A673 (cell line): ENCODE data around the gene APCDD1L. TPM values are rescaled to one million over a fixed set of nuclear protein-coding genes. Genes with fewer than 3 reads are reported as not detected.

Experiments used
- BruUV-seq: library from RNA; stranded (reverse); fragments of 400-500 nt; replicated peaks from 2 replicates; lab custom pipeline; 2021; lab: Mats Ljungman, UMichigan
- CTCF ChIA-PET: fragments of 300-600 bp; sonication (Branson Sonifier 250); formaldehyde crosslinking; loops from one replicate; lab custom pipeline; 2022; ENCODE audit warnings: antibody characterized with exemption; lab: Charles Lee
- POLR2A ChIA-PET: fragments of 300-600 bp; sonication (Branson Sonifier 250); formaldehyde crosslinking; loops from one replicate; lab custom pipeline; 2022; ENCODE audit warnings: antibody characterized with exemption; ENCODE audit not compliant: low non-redundant PET; lab: Charles Lee
- DNase-seq: peaks from one replicate; pipeline ENCODE4 v3.0.0-alpha.2; 2015; ENCODE audit warnings: low spot score
- H3K27ac ChIP-seq: fragments of 200-600 bp; sonication (generic); 2 replicates; pipeline ENCODE4 v1.5.1; 2016; ENCODE audit warnings: mixed run types, low read depth, mild to moderate bottlenecking, mixed read lengths, antibody characterized with exemption, low read length; ENCODE audit not compliant: poor library complexity, severe bottlenecking
- H3K27me3 ChIP-seq: fragments of 200-600 bp; sonication (generic); replicated peaks from 2 replicates; pipeline ENCODE4 v1.6.1; 2017; ENCODE audit warnings: mixed run types, low read depth, mild to moderate bottlenecking, mixed read lengths, antibody characterized with exemption, low read length; ENCODE audit not compliant: insufficient read depth, poor library complexity
- H3K36me3 ChIP-seq: fragments of 200-600 bp; sonication (generic); 2 replicates; pipeline ENCODE4 v1.6.1; 2016; ENCODE audit warnings: mixed run types, mild to moderate bottlenecking, mixed read lengths, antibody characterized with exemption, low read length; ENCODE audit not compliant: insufficient read depth, poor library complexity, severe bottlenecking
- H3K4me1 ChIP-seq: fragments of 200-600 bp; sonication (generic); 2 replicates; pipeline ENCODE4 v1.6.1; 2017; ENCODE audit warnings: mixed run types, mild to moderate bottlenecking, mixed read lengths, antibody characterized with exemption, low read length; ENCODE audit not compliant: insufficient read depth, poor library complexity, severe bottlenecking
- H3K4me3 ChIP-seq: fragments of 200-600 bp; sonication (generic); 2 replicates; pipeline ENCODE4 v1.5.1; 2016; ENCODE audit warnings: low read depth, mixed run types, mild to moderate bottlenecking, mixed read lengths, low read length; ENCODE audit not compliant: poor library complexity, severe bottlenecking
- H3K9me3 ChIP-seq: fragments of 200-600 bp; sonication (generic); 2 replicates; pipeline ENCODE4 v1.6.1; 2016; ENCODE audit warnings: mixed run types, low read depth, mild to moderate bottlenecking, mixed read lengths, antibody characterized with exemption, low read length; ENCODE audit not compliant: poor library complexity, severe bottlenecking
- EZH2 ChIP-seq: fragments of 200-600 bp; sonication (generic); IDR thresholded peaks from 2 replicates; pipeline ENCODE4 v1.6.1; 2017; ENCODE audit warnings: borderline replicate concordance, low read depth, mild to moderate bottlenecking, mixed read lengths, antibody characterized with exemption, low read length; ENCODE audit not compliant: poor library complexity, severe bottlenecking
- intact Hi-C: fragments of 100-400 bp; cut with micrococcal nuclease; formaldehyde crosslinking; loops from one replicate; pipeline ENCODE4 v1.10.0; 2022; ENCODE audit not compliant: unreplicated experiment
- total RNA-seq: library from RNA; stranded (reverse); gene quantifications from 2 replicates; pipeline ENCODE4 v1.2.3, GENCODE V29; 2021
- TF ChIP-seq, protein P1 (sequence below): fragments of 300-800, 200-600 bp; sonication (generic); conservative IDR thresholded peaks from 2 replicates; pipeline ENCODE4 v1.5.1; 2017; ENCODE audit warnings: low read depth, mild to moderate bottlenecking, antibody characterized with exemption, low read length, moderate library complexity, mixed read lengths

APCDD1L gene
- total RNA-seq, 1 experiment from 2014 or later, result not detected

- DNase-seq, result no peak
- no peak for TF ChIP-seq EZH2
- TF ChIP-seq, protein P1, sequence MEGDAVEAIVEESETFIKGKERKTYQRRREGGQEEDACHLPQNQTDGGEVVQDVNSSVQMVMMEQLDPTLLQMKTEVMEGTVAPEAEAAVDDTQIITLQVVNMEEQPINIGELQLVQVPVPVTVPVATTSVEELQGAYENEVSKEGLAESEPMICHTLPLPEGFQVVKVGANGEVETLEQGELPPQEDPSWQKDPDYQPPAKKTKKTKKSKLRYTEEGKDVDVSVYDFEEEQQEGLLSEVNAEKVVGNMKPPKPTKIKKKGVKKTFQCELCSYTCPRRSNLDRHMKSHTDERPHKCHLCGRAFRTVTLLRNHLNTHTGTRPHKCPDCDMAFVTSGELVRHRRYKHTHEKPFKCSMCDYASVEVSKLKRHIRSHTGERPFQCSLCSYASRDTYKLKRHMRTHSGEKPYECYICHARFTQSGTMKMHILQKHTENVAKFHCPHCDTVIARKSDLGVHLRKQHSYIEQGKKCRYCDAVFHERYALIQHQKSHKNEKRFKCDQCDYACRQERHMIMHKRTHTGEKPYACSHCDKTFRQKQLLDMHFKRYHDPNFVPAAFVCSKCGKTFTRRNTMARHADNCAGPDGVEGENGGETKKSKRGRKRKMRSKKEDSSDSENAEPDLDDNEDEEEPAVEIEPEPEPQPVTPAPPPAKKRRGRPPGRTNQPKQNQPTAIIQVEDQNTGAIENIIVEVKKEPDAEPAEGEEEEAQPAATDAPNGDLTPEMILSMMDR, result no peak
- intact Hi-C loops, result no loop called here
- H3K4me3 ChIP-seq, result no peak overlapping the region
- BruUV-seq, result no TSS peak
- H3K9me3 ChIP-seq, result no peaks in the 10 kb centered on the region
- H3K4me1 ChIP-seq, result peaks cover 3% of the 10 kb centered on the region
- H3K27me3 ChIP-seq, result no peaks in the 10 kb centered on the region
- H3K27ac ChIP-seq, result no peak overlapping the region
- ChIA-PET CTCF (no interaction called here), POLR2A (no interaction called here)
- H3K36me3 ChIP-seq, result no peaks in the 10 kb centered on the region
Observed at GRCh38 chr20:58558486-58559367, 43.5 kb upstream of the APCDD1L start.

DNA sequence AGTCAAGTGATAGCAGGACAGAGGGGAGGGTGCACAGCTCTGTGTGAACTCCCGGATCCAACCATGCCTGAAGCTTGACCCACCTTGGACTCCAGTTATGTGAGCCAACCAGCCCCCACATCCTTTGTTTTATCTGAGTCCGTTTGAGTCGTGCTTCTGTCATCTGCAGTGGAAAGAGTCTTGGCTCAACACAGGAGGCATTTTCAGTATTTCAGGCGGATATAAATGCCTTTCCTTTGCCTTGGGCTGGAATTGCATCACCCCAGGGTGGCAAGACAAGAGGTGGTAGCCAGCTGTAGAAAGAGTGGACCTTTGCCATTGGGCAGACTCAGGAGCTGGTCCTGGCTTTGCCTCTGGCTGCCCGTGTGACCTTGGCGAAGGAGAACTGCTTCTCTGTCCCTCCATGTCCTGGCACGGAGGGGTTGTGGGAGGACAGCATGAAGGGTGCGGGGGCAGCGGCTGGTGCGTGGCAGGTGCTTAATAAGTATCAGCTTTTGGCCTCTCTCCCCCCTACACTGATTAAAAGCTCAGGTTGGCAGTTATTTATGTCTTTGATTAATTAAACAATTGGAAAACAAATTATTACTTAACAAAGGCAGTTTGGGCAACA lies 42.6 kb upstream of the APCDD1L start:
- peaks cover 4% of the 10 kb centered on the region for H3K4me1 ChIP-seq
- no peaks in the 10 kb centered on the region for H3K27me3 ChIP-seq
- TF ChIP-seq, protein P1, result no peak
- TF ChIP-seq EZH2, result no peak
- intact Hi-C loops, result no loop called here
- no peaks in the 10 kb centered on the region for H3K36me3 ChIP-seq
- no peaks in the 10 kb centered on the region for H3K9me3 ChIP-seq
- ChIA-PET POLR2A (no interaction called here), CTCF (no interaction called here)
- no TSS peak for BruUV-seq
- no peak overlapping the region for H3K27ac ChIP-seq
- no peak overlapping the region for H3K4me3 ChIP-seq
- DNase-seq, result no peak

GRCh38 chr20:58556961-58557360 lies 41.8 kb upstream of the APCDD1L start:
- peaks cover 4% of the 10 kb centered on the region for H3K4me1 ChIP-seq
- H3K27ac ChIP-seq, result no peak overlapping the region
- BruUV-seq, result no TSS peak
- H3K4me3 ChIP-seq, result no peak overlapping the region
- POLR2A ChIA-PET, result no interaction called here
- no peak for DNase-seq
- H3K27me3 ChIP-seq, result no peaks in the 10 kb centered on the region
- intact Hi-C loops, result no loop called here
- no peaks in the 10 kb centered on the region for H3K9me3 ChIP-seq
- CTCF ChIA-PET, result no interaction called here
- H3K36me3 ChIP-seq, result no peaks in the 10 kb centered on the region
- TF ChIP-seq EZH2, result no peak
- TF ChIP-seq, protein P1, result no peak
